GM20000 (cell line): ENCODE data around the gene MED12L.
"Not testable (repeated sequence)": the region's sequence is repeated elsewhere in the genome, so short reads cannot be mapped to it uniquely, and the experiment has no call there.

Experiments
- DNase-seq: peaks from one replicate; pipeline ENCODE4 v3.0.0; 2012; ENCODE audit warnings: low spot score
- CTCF ChIP-seq: IDR thresholded peaks from 2 replicates; pipeline ENCODE4 v1.5.1; 2012; ENCODE audit warnings: mild to moderate bottlenecking, control low read depth; ENCODE audit errors: extremely low read depth, missing control alignments

The MED12L gene

GRCh38 chr3:151052756-151053155 lies 32.7 kb upstream of the MED12L start:
- no peak for TF ChIP-seq CTCF
- DNase-seq = no peak

GRCh38 chr3:151058740-151059139 lies 26.7 kb upstream of the MED12L start:
- DNase-seq = no peak
- TF ChIP-seq CTCF = no peak

- TF ChIP-seq CTCF = no peak
- DNase-seq = no peak
These were observed 22.9 kb upstream of the MED12L start for GRCh38 chr3:151062611-151063010.

- DNase-seq = no peak
- TF ChIP-seq CTCF = peak; percentile 29
These were observed 18.3 kb upstream of the MED12L start for GRCh38 chr3:151067158-151067557.

GRCh38 chr3:151072842-151073241 lies 12.6 kb upstream of the MED12L start:
- not testable (repeated sequence) for DNase-seq

GRCh38 chr3:151074256-151074655 lies 11.2 kb upstream of the MED12L start:
- DNase-seq = no peak
- TF ChIP-seq CTCF = no peak

- DNase-seq = no peak
These were observed 9.4 kb upstream of the MED12L start for GRCh38 chr3:151075869-151076562.

More at GRCh38 chr3:151075869-151076562, 9.4 kb upstream of the MED12L start:
- TF ChIP-seq CTCF = no peak
